ENCODE data around the gene UBR4.
"Not testable (repeated sequence)": the region's sequence is repeated elsewhere in the genome, so short reads cannot be mapped to it uniquely, and the experiment has no call there.

Gene UBR4

DNA sequence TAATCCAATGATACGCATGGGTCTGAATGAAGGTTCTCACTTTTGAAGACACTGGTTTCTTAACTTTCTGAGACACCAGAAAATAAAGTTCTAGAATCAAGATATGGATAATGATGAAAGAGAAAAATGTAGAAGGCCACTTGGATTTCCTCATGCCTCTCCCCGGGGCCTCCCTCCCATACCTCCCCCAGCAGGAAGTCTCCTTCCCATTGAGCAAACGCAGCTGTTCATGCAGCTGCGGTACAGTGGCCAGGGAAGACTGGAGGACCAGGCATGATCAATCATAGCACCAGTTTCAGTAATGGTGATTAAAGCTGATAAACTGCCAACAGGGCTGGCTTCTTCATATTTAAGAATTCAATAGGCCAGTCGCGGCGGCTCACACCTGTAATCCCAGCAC is 10.9 kb upstream of the UBR4 start:
- Histone ChIP-seq H3K9me3 (no peaks in the 10 kb centered on the region), H3K4me3 (ENCODE audit: low read depth, low read length) (no peak overlapping the region), H3K27me3 (no peaks in the 10 kb centered on the region), H3K4me1 (no peaks in the 10 kb centered on the region), H3K36me3 (peaks cover 21% of the 10 kb centered on the region)
- DNase-seq = no peak
- TF ChIP-seq CTCF (IDR thresholded peaks at IDR 0.05; ENCODE audit: low read depth, low read length) = no peak

- Histone ChIP-seq H3K4me1 (no peaks in the 10 kb centered on the region), H3K27me3 (no peaks in the 10 kb centered on the region), H3K4me3 (ENCODE audit: low read depth, low read length) (no peak overlapping the region), H3K36me3 (peaks cover 21% of the 10 kb centered on the region), H3K9me3 (no peaks in the 10 kb centered on the region)
- no peak for DNase-seq
- no peak for TF ChIP-seq CTCF (IDR thresholded peaks at IDR 0.05; ENCODE audit: low read depth, low read length)
These were observed 10.2 kb upstream of the UBR4 start for GRCh38 chr1:19220080-19220846.

GRCh38 chr1:19219451-19219850 is 9.4 kb upstream of the UBR4 start:
- H3K4me1 ChIP-seq = no peaks in the 10 kb centered on the region
- no peak for DNase-seq
- H3K4me3 ChIP-seq (ENCODE audit: low read depth, low read length) = no peak overlapping the region
- peaks cover 20% of the 10 kb centered on the region for H3K36me3 ChIP-seq
- H3K27me3 ChIP-seq = no peaks in the 10 kb centered on the region
- no peaks in the 10 kb centered on the region for H3K9me3 ChIP-seq
- no peak for TF ChIP-seq CTCF (IDR thresholded peaks at IDR 0.05; ENCODE audit: low read depth, low read length)

DNA sequence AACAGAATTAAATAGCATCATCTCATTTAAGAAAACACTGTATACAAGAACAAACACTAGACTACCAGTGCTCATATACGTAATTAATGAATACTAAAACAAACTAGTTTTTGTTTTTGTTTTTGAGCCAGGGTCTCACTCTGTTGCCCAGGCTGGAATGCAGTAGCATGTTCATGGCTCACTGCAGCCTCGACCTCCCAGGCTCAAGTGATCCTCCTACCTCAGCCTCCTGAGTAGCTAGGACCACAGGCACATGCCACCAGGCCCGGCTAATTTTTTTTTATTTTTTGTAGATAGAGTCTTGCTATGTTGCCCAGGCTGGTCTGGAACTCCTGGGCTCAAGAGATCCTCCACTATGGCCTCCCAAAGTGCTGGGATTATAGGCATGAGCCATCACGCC is 6.5 kb upstream of the UBR4 start:
- not testable (repeated sequence) for H3K27me3 ChIP-seq; H3K4me1 ChIP-seq; DNase-seq; H3K9me3 ChIP-seq; H3K4me3 ChIP-seq (ENCODE audit: low read depth, low read length)
- H3K36me3 ChIP-seq = peaks cover 12% of the 10 kb centered on the region

- Histone ChIP-seq H3K9me3 (no peaks in the 10 kb centered on the region), H3K4me1 (no peaks in the 10 kb centered on the region), H3K4me3 (ENCODE audit: low read depth, low read length) (no peak overlapping the region), H3K36me3 (no peaks in the 10 kb centered on the region; the same call in 1 of the 2 replicates), H3K27me3 (no peaks in the 10 kb centered on the region)
- no peak for TF ChIP-seq CTCF (IDR thresholded peaks at IDR 0.05; ENCODE audit: low read depth, low read length)
- no peak for DNase-seq
These were observed 3.5 kb upstream of the UBR4 start for GRCh38 chr1:19213580-19213979.

DNA sequence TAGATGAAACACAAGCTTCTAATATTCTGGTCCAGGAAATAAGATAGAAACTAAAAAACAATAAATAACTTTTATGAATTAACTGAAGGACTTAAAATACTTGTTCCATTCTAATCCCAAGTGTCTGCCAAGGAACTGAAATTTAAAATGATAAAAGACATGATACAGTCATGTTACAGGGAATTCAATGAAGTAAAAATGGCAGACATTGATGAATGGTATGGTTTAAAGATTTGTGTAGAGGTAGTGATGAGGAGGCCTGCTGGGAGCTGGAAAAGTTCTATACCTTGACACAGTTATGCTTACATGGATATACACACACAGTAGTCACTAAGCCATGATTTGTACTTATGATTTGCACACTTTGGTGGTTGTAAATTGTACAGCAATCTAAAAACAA is 2.1 kb upstream of the UBR4 start:
- no peak for DNase-seq
- Histone ChIP-seq H3K36me3 (no peaks in the 10 kb centered on the region; the same call in 1 of the 2 replicates), H3K4me1 (no peaks in the 10 kb centered on the region), H3K27me3 (no peaks in the 10 kb centered on the region), H3K4me3 (ENCODE audit: low read depth, low read length) (no peak overlapping the region), H3K9me3 (no peaks in the 10 kb centered on the region)
- TF ChIP-seq CTCF (IDR thresholded peaks at IDR 0.05; ENCODE audit: low read depth, low read length) = no peak
